ENCODE measurements around the gene C2orf92.

- no peak for TF ChIP-seq SUZ12 (IDR thresholded peaks at IDR 0.05; ENCODE audit: extremely low read depth, insufficient read depth, insufficient read length)
- TF ChIP-seq YY1 (IDR thresholded peaks at IDR 0.05; ENCODE audit: insufficient read depth, insufficient read length), result no peak
- TF ChIP-seq ZNF274 (IDR thresholded peaks at IDR 0.05; ENCODE audit: low read depth, low read length), result no peak
Measured at GRCh38 chr2:97695744-97696143, 26.2 kb downstream of the C2orf92 start.

Data from NT2/D1 (cell line).